NCI-H2196 (cell line): ENCODE measurements around the gene MALSU1.

ENCODE experiments used
- DNase-seq: peaks from one replicate; lab custom pipeline; 2025; ENCODE audit not compliant: unreplicated experiment; lab: John Stamatoyannopoulos, UW

Gene MALSU1

DNA sequence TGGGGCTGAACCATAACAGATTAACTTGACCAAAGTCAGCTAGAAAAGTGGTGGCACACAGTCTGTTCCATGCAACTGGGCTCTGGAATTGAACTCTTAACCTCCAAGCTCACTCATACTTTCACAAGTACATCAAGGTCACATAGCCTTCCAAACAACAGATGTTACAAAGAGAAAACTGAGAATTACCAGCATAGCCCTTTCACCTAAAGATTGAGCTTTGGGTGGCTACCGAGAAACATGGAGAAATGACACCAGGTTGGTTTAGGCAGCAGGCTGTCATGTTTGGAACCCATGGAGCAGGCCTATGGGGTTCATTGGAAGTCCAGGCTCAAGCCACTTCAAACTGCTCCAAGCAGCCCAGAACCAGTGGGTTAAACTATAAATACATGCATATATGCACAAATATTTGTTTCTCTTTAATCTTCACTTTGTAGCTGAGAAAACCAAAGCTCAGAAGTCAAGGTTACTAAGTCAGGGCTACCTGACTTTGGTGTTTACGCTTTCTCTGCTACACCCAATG, 59.1 kb downstream of the MALSU1 start:
- DNase-seq, result no peak
